GM19193 (cell line): Measurements from ENCODE around the gene SAXO1.

Source experiments
- POLR2A ChIP-seq: IDR thresholded peaks from 4 replicates; pipeline ENCODE4 v1.6.1; 2011; ENCODE audit not compliant: insufficient read depth, insufficient read length; ENCODE audit errors: extremely low read depth

The SAXO1 gene

GRCh38 chr9:19020886-19021455, 12.0 kb downstream of the SAXO1 start:
- no peak for TF ChIP-seq POLR2A

GRCh38 chr9:19018201-19018600, 14.8 kb downstream of the SAXO1 start:
- no peak for TF ChIP-seq POLR2A

- no peak for TF ChIP-seq POLR2A
Measured at GRCh38 chr9:19009391-19009965, 23.5 kb downstream of the SAXO1 start.

GRCh38 chr9:19000133-19000532, 32.9 kb downstream of the SAXO1 start:
- TF ChIP-seq POLR2A, result no peak

GRCh38 chr9:18999173-18999785, 33.7 kb downstream of the SAXO1 start:
- no peak for TF ChIP-seq POLR2A

GRCh38 chr9:18997151-18997550, 35.9 kb downstream of the SAXO1 start:
- TF ChIP-seq POLR2A, result no peak

- no peak for TF ChIP-seq POLR2A
Measured at GRCh38 chr9:18996211-18996610, 36.8 kb downstream of the SAXO1 start.

- no peak for TF ChIP-seq POLR2A
Measured at GRCh38 chr9:18994263-18994916, 38.6 kb downstream of the SAXO1 start.

- no peak for TF ChIP-seq POLR2A
Measured at GRCh38 chr9:18990494-18990893, 42.5 kb downstream of the SAXO1 start.

GRCh38 chr9:18989865-18990264, 43.1 kb downstream of the SAXO1 start:
- no peak for TF ChIP-seq POLR2A

- no peak for TF ChIP-seq POLR2A
Measured at GRCh38 chr9:18989097-18989496, 43.9 kb downstream of the SAXO1 start.

- TF ChIP-seq POLR2A, result no peak
Measured at GRCh38 chr9:18988003-18988402, 45.0 kb downstream of the SAXO1 start.

GRCh38 chr9:18985996-18986395, 47.0 kb downstream of the SAXO1 start:
- TF ChIP-seq POLR2A, result no peak

GRCh38 chr9:18985464-18985951, 47.5 kb downstream of the SAXO1 start:
- TF ChIP-seq POLR2A, result no peak

- no peak for TF ChIP-seq POLR2A
Measured at GRCh38 chr9:18982262-18982620, 50.8 kb downstream of the SAXO1 start.
